SH-SY5Y (cell line): ENCODE results near the gene GAREM1.

Source experiments
- GATA2 ChIP-seq: IDR thresholded peaks from 2 replicates; pipeline ENCODE4 v1.6.1; 2011; ENCODE audit warnings: mild to moderate bottlenecking, low read depth, low read length
- GATA3 ChIP-seq: IDR thresholded peaks from 2 replicates; pipeline ENCODE4 v1.6.1; 2011; ENCODE audit warnings: low read depth, mild to moderate bottlenecking, low read length, moderate library complexity

Gene GAREM1

DNA sequence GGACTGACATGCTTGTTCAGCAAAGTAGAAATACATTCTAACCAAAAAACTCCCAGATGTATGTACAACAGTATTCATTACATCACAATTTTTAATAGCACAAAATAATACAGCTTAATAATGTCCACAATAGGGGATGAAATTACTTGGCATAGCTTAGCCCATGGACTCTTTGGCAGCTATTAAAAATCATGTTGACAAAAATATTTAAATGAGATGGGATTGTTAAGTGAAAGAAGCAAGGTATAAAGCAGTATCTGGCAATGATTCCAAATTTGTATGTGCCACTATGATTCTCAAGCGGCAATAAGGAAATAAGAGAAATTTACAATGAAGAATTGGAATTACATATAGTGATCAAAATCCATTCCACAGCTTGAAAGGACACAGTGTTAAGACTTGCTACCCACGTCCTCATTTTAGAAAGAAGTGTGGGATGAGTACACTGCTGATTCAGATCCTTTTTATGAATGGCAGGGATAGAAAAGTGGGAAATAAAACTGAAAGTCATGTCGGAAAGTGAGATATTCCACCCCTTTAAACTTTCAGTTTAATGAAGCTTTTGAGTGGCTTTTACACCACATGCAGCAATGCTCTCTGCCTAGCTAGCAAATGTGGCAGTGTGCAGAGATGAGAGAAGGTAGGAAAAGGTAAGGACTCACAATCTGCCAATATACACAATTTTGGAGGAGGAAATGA lies 2.4 kb downstream of the GAREM1 start:
- no peak for TF ChIP-seq GATA2
- no peak for TF ChIP-seq GATA3

DNA sequence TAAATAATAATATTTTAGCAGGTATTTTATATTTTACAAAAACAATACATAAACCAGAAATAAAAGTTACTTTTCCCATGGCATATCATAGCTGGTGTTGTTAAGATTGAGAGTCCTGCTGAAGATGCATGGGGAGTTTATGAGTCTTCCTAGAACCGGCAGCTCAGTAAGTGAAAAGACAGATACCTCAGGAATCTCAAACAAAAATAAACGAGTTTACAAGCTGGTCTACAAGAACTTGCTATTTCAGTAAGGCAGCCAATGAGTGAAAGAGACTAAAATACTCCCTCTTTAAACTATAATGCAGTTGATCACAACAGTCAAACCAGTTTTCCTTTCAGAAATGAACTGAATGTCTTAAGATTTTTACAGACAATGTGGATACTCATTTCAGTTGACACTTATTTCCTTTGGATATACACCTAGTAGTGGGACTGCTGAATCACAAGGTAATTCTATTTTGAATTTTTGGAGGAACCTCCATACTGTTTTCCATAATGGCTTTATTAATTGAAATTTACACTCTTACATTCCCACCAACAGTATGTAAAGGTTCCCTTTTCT lies 8.9 kb downstream of the GAREM1 start:
- no peak for TF ChIP-seq GATA3
- no peak for TF ChIP-seq GATA2

DNA sequence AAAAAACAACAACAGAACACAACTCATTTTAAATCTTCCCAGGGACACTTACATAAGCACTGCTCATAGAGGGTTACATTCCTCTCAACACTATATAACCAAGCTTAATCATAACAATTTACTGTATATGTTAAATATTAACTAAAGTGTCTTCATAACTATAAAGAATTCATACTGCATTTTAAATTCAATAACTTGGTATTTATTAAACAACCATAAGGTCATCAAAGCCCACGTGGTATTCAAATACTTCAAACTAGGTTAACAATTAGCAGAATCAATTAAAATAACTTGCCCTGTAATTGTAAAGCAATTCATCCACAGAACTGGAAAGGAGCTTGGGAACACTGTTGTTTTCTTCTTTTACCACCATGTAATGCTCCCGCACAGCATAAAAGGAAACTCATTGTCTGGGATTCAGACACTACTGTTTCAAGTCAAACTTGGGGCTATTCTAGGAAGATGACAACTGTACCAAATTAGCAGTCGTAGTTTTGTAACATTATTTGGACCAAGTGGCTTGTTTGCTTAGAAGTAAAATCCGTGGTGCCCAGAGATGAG lies 10.4 kb downstream of the GAREM1 start:
- TF ChIP-seq GATA2 (no peak), GATA3 (no peak)

DNA sequence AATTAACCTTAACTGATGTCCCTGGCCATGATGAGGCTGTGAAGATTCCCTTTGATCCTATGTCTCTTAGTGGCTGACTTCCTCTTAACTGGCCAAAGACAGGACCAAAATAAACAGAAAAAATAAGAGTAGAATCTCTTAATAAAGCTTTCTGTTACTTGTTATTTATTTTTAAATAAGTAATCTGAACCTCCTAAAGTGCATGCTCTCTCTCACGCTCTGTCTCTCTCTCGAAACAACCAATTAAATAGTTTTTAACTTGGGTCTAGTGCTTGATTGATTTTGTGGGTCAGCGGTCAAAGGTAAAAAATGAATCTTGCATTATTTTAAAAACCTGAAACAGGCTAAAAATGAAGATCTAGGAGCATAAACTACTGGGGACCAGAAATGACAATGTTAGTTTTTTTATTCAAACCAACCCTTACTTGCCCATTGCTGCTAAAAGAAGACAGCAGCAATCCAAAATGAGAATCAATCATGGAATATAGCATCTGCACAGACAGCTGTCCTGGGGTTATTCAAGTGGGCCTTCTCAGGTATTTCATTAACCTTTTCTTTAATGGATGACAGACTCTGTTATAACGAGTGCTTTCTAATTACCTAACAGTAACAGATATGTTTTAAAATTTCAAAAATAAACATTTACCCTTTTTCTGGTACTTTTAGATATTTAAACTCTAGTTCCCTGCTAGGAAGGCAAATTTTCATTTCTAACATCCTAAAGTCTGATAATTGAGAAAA lies 11.2 kb downstream of the GAREM1 start:
- TF ChIP-seq GATA3 = no peak
- TF ChIP-seq GATA2 = no peak

DNA sequence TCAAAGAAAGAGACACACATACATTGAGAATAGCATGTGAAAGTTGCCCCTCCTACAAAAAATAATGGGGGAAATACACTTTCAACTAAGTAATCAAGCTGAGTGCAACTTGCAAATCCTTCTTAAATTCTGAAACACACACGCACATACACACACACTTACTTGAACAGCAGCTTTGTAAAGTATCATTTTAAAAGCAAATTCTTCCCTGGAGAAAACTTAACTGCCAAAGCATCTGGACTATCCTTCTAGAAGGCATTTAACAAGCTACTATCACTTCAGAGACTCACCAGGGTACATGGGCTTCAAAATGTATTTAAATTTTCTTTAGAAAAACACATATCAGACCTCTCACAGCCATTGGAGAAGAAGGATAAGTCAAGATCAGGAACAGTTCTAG lies 15.3 kb downstream of the GAREM1 start:
- TF ChIP-seq GATA2 = no peak
- no peak for TF ChIP-seq GATA3

DNA sequence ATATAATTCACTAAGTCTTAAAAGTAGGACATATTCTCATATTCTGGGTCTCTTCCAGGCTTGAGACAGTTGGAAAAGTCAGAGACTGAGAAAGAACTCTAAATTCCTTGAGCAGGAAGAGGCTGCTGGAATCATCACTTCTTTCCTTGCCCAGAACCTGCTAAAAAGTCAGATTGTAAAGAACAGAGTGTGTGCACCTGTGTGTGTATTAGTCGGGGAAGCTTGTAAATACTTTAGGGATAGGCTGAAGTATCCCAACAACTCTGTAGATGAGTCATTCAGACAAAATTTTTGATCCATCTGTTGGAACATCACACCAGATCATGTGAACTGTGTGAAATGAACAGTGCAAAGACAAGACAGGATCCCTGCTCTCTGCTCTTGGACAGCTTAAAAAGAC lies 16.1 kb downstream of the GAREM1 start:
- TF ChIP-seq GATA3 (no peak), GATA2 (no peak)

DNA sequence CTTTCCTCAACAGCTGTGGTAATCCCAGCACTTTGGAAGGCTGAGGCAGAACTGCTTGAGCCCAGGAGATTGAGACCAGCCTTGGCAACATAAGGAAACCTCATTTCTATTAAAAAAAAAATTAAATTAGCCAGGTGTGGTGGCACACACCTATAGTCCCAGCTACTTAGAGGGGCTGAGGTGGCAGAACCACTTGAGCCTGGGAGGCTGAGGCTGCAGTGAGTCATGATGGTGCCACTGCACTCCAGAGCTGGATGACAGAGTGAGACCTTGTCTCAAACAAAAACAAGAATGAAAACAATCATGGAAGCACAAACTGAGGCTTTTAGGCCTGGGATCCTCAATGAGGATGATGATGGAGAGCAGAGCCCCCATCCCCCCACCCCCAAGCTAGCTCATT lies 19.8 kb downstream of the GAREM1 start:
- TF ChIP-seq GATA3 (no peak), GATA2 (no peak)

DNA sequence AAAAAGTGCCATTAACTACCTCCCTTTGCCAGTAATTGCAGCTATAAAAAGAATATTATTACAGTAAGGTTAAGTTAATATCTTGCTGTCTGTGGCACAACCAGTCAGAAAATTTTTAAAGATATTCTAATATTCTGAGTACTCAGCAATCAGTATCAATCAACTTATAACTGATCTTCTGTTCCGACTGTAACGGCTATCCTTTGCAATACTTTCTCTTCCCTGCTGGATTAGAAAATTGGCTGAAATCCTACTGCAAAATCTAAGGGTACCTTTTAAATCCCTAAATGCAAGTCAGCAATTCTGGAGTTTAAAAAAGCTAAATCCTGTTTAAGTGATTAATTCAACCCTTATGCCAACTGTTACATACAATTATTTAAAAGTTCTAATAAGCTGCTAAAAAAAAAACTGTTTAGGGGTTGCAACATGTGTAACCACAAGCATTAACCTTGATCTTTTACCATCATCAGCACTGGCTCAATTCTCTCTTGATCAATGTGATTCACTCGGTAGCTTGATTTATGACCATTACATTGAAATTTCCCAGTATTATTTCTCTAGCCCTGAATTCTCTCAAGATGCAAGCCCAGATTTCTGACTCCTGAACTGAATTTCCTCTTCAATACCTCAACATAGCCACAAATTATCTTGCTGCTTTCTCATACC lies 20.5 kb downstream of the GAREM1 start:
- no peak for TF ChIP-seq GATA3

DNA sequence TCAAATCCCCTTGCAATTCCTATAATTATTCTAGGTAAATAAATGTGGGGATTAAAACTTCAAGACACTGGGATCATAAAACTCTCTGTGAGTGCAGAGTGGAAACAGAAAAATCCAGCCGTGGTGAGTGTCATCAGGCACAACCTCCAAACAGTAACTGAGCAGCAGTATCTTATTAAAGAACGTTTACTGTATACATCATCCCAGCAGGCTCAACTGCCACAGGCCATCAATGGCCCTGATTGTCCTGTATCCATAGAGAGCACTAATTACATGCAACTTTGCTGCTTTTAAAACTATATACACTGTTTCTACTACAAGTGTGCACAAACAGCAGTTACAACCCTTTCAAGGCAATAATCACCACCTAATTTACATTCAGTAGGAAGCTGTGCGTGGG lies 23.9 kb downstream of the GAREM1 start:
- TF ChIP-seq GATA2 = no peak
- no peak for TF ChIP-seq GATA3

DNA sequence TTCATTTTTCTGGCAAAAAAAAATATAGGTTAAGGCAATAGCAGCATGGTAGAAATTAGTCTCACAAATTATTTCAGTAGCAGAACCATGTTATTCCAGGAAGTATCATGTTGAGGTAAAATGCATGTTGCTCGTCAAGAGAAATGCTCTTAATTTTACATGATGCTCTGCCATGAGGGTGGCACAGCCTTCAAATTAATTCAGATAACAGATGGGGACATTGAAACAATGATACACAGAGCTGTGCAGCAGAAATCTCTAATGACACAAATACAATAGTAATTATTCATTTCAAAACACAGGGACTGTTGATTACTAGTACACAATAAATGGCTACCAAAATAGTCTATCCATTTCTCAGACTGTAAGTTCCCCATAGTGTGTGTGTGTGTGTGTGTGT lies 24.8 kb downstream of the GAREM1 start:
- TF ChIP-seq GATA3 (no peak), GATA2 (no peak)

DNA sequence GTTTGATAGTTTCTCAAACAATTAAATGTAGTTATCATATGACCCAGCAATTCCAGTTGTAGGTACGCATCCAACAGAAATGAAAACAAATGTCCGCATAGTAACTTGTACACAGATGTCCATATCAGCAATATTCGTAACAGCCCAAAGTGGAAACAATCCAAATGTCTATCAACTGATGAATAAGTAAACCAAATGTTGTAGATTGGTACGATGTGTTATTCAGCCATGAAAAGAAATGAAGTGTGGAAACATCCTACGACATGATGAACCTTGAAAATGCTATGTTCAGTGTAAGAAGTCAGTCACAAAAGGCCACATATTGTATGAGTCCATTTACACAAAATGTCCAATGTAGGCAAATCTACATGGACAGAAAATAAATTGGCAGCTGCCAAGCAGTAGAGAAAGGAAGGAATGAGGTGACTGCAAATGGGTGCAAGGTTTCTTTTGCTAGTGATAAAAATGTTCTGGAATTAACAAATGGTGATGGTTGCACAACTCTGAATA lies 26.9 kb downstream of the GAREM1 start:
- TF ChIP-seq GATA2 (no peak), GATA3 (no peak)

DNA sequence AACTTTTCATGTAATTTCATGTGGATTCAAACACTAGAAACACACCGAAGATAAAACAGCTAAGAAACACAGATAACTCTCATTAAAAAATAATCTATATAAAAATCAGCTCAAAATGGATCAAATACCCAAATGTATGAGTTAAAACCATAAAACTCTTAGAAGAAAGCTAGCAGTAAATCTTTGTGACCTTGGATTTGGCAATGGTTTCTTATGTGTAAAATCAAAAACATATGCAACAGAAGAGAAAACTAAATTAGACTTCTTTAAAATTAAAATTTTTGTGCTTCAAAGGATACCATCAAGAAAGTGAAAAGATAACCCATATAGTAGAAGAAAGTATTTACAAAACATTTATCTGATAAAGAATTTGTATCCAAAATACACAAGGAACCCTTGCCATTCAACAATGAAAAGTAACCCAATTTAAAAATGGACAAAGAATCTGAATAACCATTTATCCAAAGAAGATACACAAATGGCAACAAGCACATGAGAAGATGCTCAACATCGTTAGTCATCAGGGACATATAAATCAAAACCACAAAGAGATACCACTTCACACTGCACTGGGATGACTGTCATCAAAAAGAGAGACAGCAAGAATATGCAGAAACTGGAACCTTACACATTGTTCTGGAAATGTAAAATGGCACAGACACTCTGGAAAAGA lies 27.5 kb downstream of the GAREM1 start:
- TF ChIP-seq GATA3 = no peak
- TF ChIP-seq GATA2 = no peak

DNA sequence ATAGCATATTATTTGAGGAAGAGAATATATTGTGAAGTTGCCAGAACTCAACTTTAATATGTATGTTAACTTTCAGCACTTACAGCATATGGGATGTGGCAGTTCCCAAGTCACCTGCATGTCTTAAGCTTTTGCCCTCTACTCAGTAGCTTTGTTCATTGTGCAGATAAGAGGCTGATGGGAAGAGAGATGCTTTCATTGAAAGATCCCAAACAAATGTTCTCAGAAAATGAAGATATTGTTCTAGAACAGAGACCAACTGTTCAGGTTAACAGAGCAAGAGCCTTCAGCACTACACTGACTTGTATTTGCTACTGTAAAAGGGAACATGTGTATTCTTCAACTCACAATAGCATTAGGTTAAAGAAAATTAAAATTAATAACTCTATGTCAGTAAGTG lies 28.1 kb downstream of the GAREM1 start:
- TF ChIP-seq GATA3 = no peak
- TF ChIP-seq GATA2 = no peak

DNA sequence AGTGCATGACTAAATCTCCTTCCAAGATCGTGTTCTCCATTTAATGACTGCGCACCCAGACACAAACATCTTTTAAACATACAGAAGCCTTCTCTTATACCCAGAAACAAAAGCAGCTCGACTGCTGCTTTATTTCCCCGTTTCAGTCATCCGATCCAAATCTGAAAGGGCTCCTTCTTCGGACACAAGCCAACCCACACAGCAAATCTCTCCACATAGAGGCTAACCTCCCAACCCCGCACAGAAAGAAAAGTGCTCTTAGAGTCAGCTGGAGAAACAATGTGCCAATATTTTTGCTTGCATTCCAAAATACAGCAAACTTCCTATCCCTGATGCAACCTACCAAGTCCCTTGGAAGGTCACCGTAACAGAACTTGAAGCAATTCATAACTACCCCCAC lies 29.1 kb downstream of the GAREM1 start:
- TF ChIP-seq GATA3 (no peak), GATA2 (no peak)

DNA sequence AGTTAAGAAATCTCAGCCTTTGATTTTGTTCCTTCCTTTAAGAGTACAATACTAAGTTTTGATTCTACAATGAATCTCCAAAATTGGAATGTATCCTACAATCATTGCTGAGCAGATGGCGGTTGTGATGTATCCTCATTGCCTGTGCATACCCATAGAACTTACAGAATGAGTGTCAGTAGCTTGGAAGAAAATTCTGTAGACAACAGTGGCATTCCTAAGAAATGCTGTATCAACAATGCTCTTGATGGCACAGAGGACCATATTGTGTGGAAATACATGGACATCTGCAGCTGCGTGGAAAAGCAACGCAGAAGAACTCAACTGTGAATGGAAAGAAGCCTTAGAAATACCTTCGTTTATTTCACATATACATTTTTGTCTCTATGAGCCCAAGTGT lies 30.2 kb downstream of the GAREM1 start:
- no peak for TF ChIP-seq GATA3
- no peak for TF ChIP-seq GATA2
